K562 (cell line): ENCODE results near the gene TKTL1. TPM values are rescaled to one million over a fixed set of nuclear protein-coding genes. Genes with fewer than 3 reads are reported as not detected.

Source experiments
- BRD9 ChIP-seq: fragments of 450-650 bp; IDR thresholded peaks from 2 replicates; pipeline ENCODE4 v1.6.1; 2018; ENCODE audit warnings: low read depth; ENCODE audit not compliant: partially characterized antibody
- ELF1 ChIP-seq: fragments of 200-800 bp; sonication (Bioruptor generic); IDR thresholded peaks from 2 replicates; pipeline ENCODE4 v1.6.1; 2016; ENCODE audit warnings: missing genetic modification characterization, missing compliant biosample characterization
- ELF4 ChIP-seq: fragments of 450-650 bp; formaldehyde crosslinking; IDR thresholded peaks from 2 replicates; pipeline ENCODE4 v1.4.0; 2022; ENCODE audit warnings: missing genetic modification characterization
- HDAC2 ChIP-seq: fragments of 450-650 bp; IDR thresholded peaks from 2 replicates; pipeline ENCODE4 v1.6.1; 2016; ENCODE audit warnings: mild to moderate bottlenecking
- HLTF ChIP-seq: fragments of 450-650 bp; IDR thresholded peaks from 2 replicates; pipeline ENCODE4 v1.6.1; 2016
- JUND ChIP-seq, 2 experiments: IDR thresholded peaks; 2 replicates in 1 of 2; 3 replicates in 1 of 2; pipeline ENCODE4 v1.6.1; 2011; ENCODE audit warnings: borderline replicate concordance in 2 of 2, low read depth in 2 of 2, low read length in 2 of 2, improper control_type of control experiment in 1 of 2, missing biosample characterization in 1 of 2, missing genetic modification characterization in 1 of 2, missing genetic modification reagents in 1 of 2
- KDM5B ChIP-seq: fragments of 200-600 bp; sonication (generic); IDR thresholded peaks from 2 replicates; pipeline ENCODE4 v1.6.1; 2012; ENCODE audit warnings: low read depth, mild to moderate bottlenecking, moderate library complexity, low read length, control low read depth, inconsistent platforms; ENCODE audit not compliant: insufficient replicate concordance
- LARP7 ChIP-seq: fragments of 450-650 bp; IDR thresholded peaks from 2 replicates; pipeline ENCODE4 v1.6.1; 2016
- PHB ChIP-seq: fragments of 250-450 bp; sonication (Bioruptor Pico); IDR thresholded peaks from 2 replicates; pipeline ENCODE4 v1.5.0; 2021
- PPARD ChIP-seq: fragments of 250-450 bp; sonication (Bioruptor Pico); IDR thresholded peaks from 2 replicates; pipeline ENCODE4 v1.8.0; 2022; ENCODE audit warnings: inconsistent platforms, mild to moderate bottlenecking, moderate library complexity
- SETDB1 ChIP-seq: IDR thresholded peaks from one replicate; pipeline ENCODE4 v1.6.1; 2012; ENCODE audit warnings: low read length, control low read depth, inconsistent platforms
- SIN3A ChIP-seq, 2 experiments: fragments of 150-350 bp in 1 of 2; IDR thresholded peaks; 2 replicates each; pipeline ENCODE4 v1.6.1; 2011 to 2016; ENCODE audit warnings: borderline replicate concordance in 2 of 2, low read depth in 2 of 2, low read length in 2 of 2, mild to moderate bottlenecking in 2 of 2, moderate library complexity in 2 of 2; ENCODE audit not compliant: control insufficient read depth in 1 of 2
- TFE3 ChIP-seq: fragments of 450-650 bp; formaldehyde crosslinking; IDR thresholded peaks from 2 replicates; pipeline ENCODE4 v1.4.0; 2020; ENCODE audit warnings: mild to moderate bottlenecking, mixed read lengths
- TRIM24 ChIP-seq, 2 experiments: fragments of 450-650 bp; IDR thresholded peaks; 2 replicates each; pipeline ENCODE4 v1.6.1; 2016
- ZBTB33 ChIP-seq: sonication (generic); formaldehyde crosslinking; IDR thresholded peaks from 2 replicates; pipeline ENCODE4 v1.8.1; 2023; ENCODE audit warnings: mild to moderate bottlenecking, missing genetic modification reagents
- ZNF695 ChIP-seq: fragments of 450-650 bp; formaldehyde crosslinking; IDR thresholded peaks from 2 replicates; pipeline ENCODE4 v1.4.0; 2020; ENCODE audit warnings: mild to moderate bottlenecking, moderate library complexity
- polyA plus RNA-seq, 8 experiments: library from polyadenylated mRNA; depleted of rRNA in 4 of 8; stranded (reverse) in 5 of 8; unstranded in 3 of 8; fragments of >200 nt; fragmentation: Nextera tagmentation in 2 of 8; fragmentation: Illumina TruSeq in 1 of 8; extraction: Ambion mirVana in 2 of 8; extraction: Trizol in 1 of 8; gene quantifications; 2 replicates each; pipeline versions ENCODE4 v1.2.1 to v1.2.3, GENCODE V29; 2011 to 2014; ENCODE audit warnings: inconsistent platforms in 1 of 8, missing spikeins in 1 of 8
- total RNA-seq, 7 experiments: library from RNA; depleted of rRNA in 6 of 7; stranded (reverse); fragments of >200 nt in 6 of 7; fragmentation: Illumina TruSeq in 2 of 7; extraction: Trizol in 2 of 7; gene quantifications; 2 replicates each; pipeline versions ENCODE4 v1.2.1 to v1.2.3, GENCODE V29; 2011 to 2021; ENCODE audit warnings: low replicate concordance in 1 of 7
- TF ChIP-seq, protein P1 (sequence below): fragments of 450-650 bp; formaldehyde crosslinking; conservative IDR thresholded peaks from 2 replicates; pipeline ENCODE4 v1.4.0; 2022; ENCODE audit warnings: mild to moderate bottlenecking, missing genetic modification characterization
- TF ChIP-seq, protein P2 (sequence below): fragments of 250-450 bp; sonication (Bioruptor Pico); IDR thresholded peaks from 2 replicates; pipeline ENCODE4 v1.5.0; 2021; ENCODE audit warnings: mild to moderate bottlenecking, borderline replicate concordance

Gene TKTL1
- total and polyA plus RNA-seq, 9 of the 15 experiments (the other 6 are each of a cell fraction or from before 2014, with no cell fraction given): 0.18 to 0.71 (median 0.38) TPM

GRCh38 chrX:154371017-154371788 lies 75.6 kb downstream of the TKTL1 start (continued):
- no peak for TF ChIP-seq LARP7
- TF ChIP-seq KDM5B: peak; percentile 100
- TF ChIP-seq, protein P1, sequence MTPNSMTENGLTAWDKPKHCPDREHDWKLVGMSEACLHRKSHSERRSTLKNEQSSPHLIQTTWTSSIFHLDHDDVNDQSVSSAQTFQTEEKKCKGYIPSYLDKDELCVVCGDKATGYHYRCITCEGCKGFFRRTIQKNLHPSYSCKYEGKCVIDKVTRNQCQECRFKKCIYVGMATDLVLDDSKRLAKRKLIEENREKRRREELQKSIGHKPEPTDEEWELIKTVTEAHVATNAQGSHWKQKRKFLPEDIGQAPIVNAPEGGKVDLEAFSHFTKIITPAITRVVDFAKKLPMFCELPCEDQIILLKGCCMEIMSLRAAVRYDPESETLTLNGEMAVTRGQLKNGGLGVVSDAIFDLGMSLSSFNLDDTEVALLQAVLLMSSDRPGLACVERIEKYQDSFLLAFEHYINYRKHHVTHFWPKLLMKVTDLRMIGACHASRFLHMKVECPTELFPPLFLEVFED (CRISPR knock-in tag): no peak
- TF ChIP-seq PPARD (CRISPR knock-in tag): no peak
- TF ChIP-seq ZBTB33 (CRISPR knock-in tag): no peak
- TF ChIP-seq SIN3A (IDR thresholded peaks at IDR 0.05; ENCODE audit: borderline replicate concordance in 2 of 2, control insufficient read depth in 1 of 2, low read depth in 2 of 2, low read length in 2 of 2): peak in 1 of 2 experiments; percentile 81; a peak in 2 of 4 replicates
- no peak for TF ChIP-seq ZNF695
- no peak for TF ChIP-seq BRD9
- 0 out of 2 replicates have a peak, but pooled peaks have one; percentile 15 for TF ChIP-seq HDAC2
- no peak for TF ChIP-seq TFE3
- TF ChIP-seq SETDB1: no peak
- TF ChIP-seq HLTF: no peak
- TF ChIP-seq PHB (CRISPR knock-in tag): 0 out of 2 replicates have a peak, but pooled peaks have one; percentile 49
- no peak for TF ChIP-seq TRIM24 (IDR thresholded peaks at IDR 0.05)
- TF ChIP-seq ELF4 (CRISPR knock-in tag): no peak
- no peak for TF ChIP-seq ELF1 (tag)
- TF ChIP-seq, protein P2, sequence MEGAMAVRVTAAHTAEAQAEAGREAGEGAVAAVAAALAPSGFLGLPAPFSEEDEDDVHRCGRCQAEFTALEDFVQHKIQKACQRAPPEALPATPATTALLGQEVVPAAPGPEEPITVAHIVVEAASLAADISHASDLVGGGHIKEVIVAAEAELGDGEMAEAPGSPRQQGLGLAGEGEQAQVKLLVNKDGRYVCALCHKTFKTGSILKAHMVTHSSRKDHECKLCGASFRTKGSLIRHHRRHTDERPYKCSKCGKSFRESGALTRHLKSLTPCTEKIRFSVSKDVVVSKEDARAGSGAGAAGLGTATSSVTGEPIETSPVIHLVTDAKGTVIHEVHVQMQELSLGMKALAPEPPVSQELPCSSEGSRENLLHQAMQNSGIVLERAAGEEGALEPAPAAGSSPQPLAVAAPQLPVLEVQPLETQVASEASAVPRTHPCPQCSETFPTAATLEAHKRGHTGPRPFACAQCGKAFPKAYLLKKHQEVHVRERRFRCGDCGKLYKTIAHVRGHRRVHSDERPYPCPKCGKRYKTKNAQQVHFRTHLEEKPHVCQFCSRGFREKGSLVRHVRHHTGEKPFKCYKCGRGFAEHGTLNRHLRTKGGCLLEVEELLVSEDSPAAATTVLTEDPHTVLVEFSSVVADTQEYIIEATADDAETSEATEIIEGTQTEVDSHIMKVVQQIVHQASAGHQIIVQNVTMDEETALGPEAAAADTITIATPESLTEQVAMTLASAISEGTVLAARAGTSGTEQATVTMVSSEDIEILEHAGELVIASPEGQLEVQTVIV (CRISPR knock-in tag): no peak
- TF ChIP-seq JUND (IDR thresholded peaks at IDR 0.05; ENCODE audit: borderline replicate concordance, low read depth, low read length): peak; percentile 34; the same call in 1 of the 2 replicates
- no peak; the same call in 2 of the 3 replicates for TF ChIP-seq JUND (tag; IDR thresholded peaks at IDR 0.05; ENCODE audit: borderline replicate concordance, low read depth, low read length)
